ENCODE measurements around the gene SUN3.

SUN3 gene

DNA sequence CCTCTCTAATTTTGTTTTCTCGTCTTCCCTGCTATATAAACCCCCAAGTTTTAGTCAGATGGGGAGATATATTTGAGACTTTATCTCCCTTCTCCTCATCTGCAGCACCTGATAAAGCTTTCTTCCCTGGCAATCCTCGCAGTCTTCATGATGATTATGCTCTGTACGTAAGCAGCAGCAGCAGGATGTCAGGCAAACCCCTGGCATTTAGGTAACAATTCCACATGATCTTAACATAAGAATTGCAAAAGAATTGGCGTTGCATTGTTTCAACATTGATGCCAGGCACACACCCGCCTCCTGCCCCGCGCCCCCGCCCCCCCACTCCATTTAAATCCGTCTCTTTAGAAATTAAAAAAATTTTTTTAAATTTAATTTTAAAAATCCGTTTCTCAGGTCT lies 86.8 kb downstream of the SUN3 start:
- DNase-seq = no peak

DNA sequence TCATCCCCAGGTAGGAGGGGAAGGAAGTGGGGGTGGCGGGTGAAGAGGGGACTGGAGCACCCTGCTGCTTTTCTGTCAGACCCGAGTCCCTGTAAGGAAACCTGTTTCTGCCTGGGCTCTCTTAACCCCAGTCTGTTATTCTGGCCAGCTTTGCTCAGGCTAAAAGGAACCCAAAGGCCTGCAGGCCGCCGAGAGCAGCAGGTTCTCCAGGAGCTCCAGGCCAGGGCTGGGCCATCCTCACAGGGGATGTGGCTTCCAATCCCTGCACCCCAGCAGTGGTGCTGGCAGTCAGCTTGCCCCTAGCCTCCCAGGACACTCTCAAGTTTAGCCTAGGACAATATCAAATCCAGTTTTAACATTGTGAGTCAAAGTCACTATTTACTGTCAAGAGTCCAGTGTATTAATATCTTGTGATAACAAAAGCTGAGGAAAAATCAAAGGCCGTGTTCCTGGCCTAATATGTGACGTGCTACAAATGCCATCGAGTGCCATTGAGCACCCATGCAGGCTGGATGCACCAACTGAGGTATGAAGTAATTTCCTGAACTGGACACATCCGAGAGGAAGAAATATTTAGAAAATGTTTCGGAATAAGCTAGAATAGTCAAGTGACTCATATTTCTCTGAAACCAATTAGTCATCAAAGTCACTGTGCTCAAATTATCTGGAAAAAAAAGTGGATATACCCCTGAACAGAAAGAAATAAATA lies 87.6 kb downstream of the SUN3 start:
- no peak for DNase-seq

DNA sequence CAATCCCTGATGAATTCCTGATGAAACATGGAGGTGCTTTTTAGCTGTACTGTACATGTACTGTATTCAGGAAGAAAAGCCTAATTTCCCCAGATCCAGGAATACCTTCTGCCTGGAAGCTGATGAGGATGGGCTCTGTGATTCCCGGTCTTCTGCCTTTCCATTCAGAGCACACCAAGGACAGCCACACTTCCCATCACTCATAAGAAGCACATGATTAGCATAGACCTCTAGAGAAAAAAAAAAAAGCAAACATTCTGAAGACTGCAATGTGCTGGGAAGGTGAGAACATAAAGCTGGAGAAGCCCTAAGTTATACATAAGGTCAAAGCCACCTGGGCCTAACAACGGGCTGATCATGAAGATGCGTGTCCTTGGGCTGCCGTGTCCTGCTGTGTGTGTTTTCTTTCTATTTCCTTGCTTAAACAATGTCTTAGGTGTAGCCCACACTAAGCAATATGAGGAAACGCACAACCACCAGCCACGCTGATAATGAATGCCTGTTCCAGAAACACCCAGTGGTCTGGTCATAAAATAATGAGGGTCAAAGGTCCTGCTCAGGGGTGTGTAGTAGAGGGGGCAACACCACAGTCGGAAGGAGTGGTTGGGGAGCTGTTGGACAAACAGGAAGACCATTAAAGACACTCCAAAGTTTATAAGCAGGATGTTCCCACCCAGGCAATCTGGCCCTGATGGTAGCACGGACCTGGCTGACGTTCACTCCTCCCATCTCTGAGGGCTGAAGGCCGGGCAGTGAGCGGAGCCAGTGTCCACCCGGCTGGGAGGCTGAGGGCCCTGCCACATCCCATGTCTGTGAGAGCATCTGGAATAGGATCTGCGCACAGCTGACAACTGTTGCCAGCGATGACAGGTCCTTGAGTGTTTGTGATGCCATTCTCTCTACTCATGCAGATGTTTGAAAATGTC lies 88.6 kb downstream of the SUN3 start:
- DNase-seq = no peak

DNA sequence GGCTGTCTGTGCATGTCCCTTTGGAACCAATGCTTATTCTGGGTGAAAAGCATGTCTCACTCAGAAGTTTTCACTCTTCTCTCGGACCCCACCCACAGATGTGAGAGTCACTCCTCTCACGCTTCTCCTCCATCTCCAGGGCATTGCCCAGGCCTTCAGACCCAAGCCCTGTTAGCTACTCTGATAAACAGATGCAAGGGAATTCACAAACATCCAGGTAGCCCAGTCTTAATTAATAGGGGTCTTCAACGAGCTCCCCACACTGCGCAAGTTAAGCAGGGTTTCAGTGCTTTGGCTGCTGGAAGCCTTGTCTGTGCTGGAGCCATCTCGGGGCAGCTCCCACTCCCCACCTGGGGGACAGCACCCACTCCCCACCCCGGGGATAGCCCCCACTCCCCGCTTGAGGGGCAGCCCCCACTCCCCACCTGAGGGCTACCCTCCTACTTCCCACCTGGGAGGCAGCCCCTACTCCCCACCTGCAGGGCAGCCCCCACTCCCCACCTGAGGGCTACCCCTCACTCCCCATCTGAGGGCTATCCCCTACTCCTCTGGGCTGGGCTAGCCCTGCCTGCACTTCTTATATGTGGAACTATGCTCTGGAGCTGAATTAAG lies 89.4 kb downstream of the SUN3 start:
- no peak for DNase-seq

GRCh38 chr7:47938574-47939165 lies 90.2 kb downstream of the SUN3 start:
- DNase-seq = no peak

DNA sequence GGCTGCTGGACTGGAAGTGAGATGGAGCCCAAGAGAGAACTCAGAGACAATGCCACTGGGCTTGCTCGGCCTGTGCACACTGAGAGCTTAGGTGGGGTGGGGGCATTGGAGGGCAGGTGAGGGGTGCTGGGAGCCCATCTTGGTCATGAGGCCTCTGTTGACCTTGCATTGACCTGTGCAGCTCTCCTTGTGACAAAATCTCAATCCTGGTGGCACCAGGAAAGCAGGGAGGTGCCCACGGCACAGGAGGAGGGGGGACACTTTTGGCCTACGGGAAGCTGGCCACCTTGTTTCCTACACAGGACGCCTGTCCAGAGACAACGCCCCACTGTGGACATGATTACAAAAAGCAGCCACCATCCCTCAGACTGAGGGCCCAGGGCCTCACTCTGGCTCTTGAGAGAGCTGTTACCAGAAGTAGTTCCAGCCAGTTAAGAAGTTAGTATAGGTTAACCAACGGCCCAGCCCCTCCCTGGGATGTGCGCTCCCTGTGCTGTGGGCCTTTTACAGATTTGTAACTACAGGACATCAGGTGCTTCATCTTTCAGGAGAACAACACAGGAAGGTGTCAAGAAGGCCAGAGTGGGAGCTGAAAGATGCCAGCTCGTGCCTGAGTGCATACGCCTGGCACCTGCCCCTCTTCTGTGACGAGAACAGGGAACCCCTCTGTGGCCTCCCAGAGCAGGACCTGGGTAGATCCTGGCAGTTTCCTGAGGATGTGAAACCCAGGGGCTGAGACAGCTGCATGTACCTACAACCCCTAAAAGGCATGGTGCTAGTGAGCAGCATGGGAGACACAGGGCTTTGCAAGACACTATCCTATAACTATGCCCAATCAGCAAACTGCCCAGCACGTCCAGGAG lies 91.0 kb downstream of the SUN3 start:
- DNase-seq = no peak
